Parathyroid adenoma (tissue), 2 donors: ENCODE results near the gene PKN2.

ENCODE experiments used
- H2AFZ ChIP-seq: fragments of 300-600 bp; sonication (generic); one replicate; pipeline ENCODE4 v1.7.0; 2017; ENCODE audit warnings: antibody characterized with exemption, mild to moderate bottlenecking
- H3K27ac ChIP-seq: fragments of 300-600 bp; sonication (generic); one replicate; pipeline ENCODE4 v1.7.0; 2017
- H3K27me3 ChIP-seq: fragments of 300-600 bp; sonication (generic); one replicate; pipeline ENCODE4 v1.7.0; 2017; ENCODE audit warnings: low read length; ENCODE audit not compliant: control insufficient read depth, insufficient read depth
- H3K36me3 ChIP-seq: fragments of 300-600 bp; sonication (generic); one replicate; pipeline ENCODE4 v1.7.0; 2017; ENCODE audit warnings: low read length; ENCODE audit not compliant: control insufficient read depth, insufficient read depth
- H3K4me1 ChIP-seq: fragments of 300-600 bp; sonication (generic); one replicate; pipeline ENCODE4 v1.7.0; 2017; ENCODE audit warnings: control low read depth
- H3K4me2 ChIP-seq: fragments of 300-600 bp; sonication (generic); one replicate; pipeline ENCODE4 v1.7.0; 2017; ENCODE audit warnings: low read length
- H3K4me3 ChIP-seq: fragments of 300-600 bp; sonication (generic); one replicate; pipeline ENCODE4 v1.7.0; 2017; ENCODE audit warnings: low read depth, low read length
- H3K79me2 ChIP-seq: fragments of 300-600 bp; sonication (generic); one replicate; pipeline ENCODE4 v1.7.0; 2017; ENCODE audit warnings: control low read depth
- H3K9ac ChIP-seq: fragments of 300-600 bp; sonication (generic); one replicate; pipeline ENCODE4 v1.7.0; 2017; ENCODE audit warnings: mild to moderate bottlenecking
- H3K9me3 ChIP-seq: fragments of 300-600 bp; sonication (generic); one replicate; pipeline ENCODE4 v1.7.0; 2017; ENCODE audit warnings: low read length; ENCODE audit not compliant: control insufficient read depth
- TF ChIP-seq, protein P1 (sequence below): fragments of 300-600 bp; sonication (generic); IDR thresholded peaks from one replicate; pipeline ENCODE4 v1.7.0; 2017; ENCODE audit warnings: antibody characterized with exemption, mild to moderate bottlenecking
- donor health status: primary hyperparathyroidism.

The PKN2 gene

DNA sequence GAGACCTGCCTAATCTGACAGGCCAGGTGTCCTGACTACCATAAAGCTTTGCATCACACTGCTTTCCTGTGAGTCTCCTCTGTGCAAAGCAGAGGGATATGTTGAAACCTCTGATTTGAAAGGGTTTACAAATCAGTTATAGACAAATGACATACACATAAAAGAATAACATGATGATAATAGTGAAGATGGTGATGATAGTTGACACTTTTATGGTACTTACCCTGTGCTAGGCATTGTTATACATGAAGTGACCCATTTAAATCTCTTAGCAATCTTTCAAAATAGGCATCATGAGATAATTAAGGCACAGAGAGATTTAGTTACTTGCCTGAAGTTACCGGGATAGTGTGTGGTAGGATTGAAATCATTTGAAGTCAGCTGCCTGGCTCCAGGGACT lies 34.1 kb upstream of the PKN2 start:
- Histone ChIP-seq H3K4me2 (no peak overlapping the region), H3K36me3 (no peaks in the 10 kb centered on the region), H3K27ac (no peak overlapping the region), H3K9me3 (no peaks in the 10 kb centered on the region), H3K4me3 (no peak overlapping the region), H3K27me3 (no peaks in the 10 kb centered on the region), H3K9ac (no peak overlapping the region), H3K4me1 (no peaks in the 10 kb centered on the region), H2AFZ (no peak overlapping the region), H3K79me2 (no peaks in the 10 kb centered on the region)
- TF ChIP-seq, protein P1, sequence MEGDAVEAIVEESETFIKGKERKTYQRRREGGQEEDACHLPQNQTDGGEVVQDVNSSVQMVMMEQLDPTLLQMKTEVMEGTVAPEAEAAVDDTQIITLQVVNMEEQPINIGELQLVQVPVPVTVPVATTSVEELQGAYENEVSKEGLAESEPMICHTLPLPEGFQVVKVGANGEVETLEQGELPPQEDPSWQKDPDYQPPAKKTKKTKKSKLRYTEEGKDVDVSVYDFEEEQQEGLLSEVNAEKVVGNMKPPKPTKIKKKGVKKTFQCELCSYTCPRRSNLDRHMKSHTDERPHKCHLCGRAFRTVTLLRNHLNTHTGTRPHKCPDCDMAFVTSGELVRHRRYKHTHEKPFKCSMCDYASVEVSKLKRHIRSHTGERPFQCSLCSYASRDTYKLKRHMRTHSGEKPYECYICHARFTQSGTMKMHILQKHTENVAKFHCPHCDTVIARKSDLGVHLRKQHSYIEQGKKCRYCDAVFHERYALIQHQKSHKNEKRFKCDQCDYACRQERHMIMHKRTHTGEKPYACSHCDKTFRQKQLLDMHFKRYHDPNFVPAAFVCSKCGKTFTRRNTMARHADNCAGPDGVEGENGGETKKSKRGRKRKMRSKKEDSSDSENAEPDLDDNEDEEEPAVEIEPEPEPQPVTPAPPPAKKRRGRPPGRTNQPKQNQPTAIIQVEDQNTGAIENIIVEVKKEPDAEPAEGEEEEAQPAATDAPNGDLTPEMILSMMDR = no peak

DNA sequence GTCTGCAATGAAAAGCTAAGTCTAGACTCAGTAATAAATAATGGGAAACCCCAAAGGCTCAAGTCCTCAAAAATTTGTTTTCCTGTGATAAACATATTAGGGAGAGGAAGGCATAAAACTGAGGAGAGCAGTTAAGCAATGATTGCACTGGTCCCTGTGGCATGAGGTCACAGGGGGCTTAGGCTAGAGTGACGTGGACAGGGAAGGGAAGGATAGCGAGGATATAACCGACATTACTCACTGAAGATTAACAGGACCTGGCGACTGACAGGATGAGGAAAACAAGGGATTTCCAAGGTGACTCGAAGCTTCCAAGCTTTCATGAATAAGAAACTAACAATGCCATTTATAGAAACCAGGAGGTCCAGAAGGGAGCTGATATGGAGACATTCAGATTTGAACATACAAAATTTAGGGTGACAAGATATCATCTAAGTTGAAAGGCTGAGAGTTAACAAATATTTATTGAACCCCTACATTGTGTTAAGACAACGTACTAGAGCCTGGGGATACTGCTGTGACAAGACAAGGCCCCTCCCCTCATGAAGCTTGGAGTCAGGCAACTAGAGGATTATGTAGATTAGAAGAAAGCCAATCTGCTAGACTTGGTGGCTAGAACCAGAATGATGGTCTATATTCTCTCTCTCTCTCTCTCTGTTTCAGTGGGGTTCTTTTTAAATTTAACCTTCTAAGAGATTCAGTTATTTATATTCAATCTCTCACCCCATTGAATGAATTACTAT lies 33.2 kb upstream of the PKN2 start:
- Histone ChIP-seq H3K36me3 (no peaks in the 10 kb centered on the region), H3K27me3 (no peaks in the 10 kb centered on the region), H3K27ac (no peak overlapping the region), H3K9ac (no peak overlapping the region), H3K9me3 (no peaks in the 10 kb centered on the region), H2AFZ (no peak overlapping the region), H3K4me3 (no peak overlapping the region), H3K4me2 (no peak overlapping the region), H3K79me2 (no peaks in the 10 kb centered on the region), H3K4me1 (no peaks in the 10 kb centered on the region)
- TF ChIP-seq, protein P1 = no peak

DNA sequence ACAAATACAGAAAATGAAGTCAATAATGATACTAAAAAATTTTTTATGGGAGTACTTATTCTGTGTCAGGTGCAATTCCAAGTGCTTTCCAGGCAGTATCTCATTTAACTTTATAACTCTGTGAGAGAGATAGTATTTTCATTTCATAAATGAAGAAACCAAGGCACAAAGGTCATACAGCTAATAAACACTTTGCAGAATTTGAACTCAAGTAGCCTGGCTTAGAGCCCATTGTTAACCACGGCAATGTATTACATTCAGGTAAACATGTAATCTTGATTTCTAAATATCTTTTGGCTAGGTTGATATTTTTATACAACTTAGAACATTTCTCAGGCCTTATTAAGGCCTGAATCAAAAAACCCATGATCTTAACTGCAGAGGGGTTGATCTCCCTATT lies 28.9 kb upstream of the PKN2 start:
- H3K27me3 ChIP-seq = no peaks in the 10 kb centered on the region
- H3K79me2 ChIP-seq = no peaks in the 10 kb centered on the region
- no peaks in the 10 kb centered on the region for H3K36me3 ChIP-seq
- TF ChIP-seq, protein P1 = no peak
- H3K27ac ChIP-seq = no peak overlapping the region
- H3K9me3 ChIP-seq = no peaks in the 10 kb centered on the region
- H3K9ac ChIP-seq = no peak overlapping the region
- no peak overlapping the region for H3K4me3 ChIP-seq
- no peak overlapping the region for H2AFZ ChIP-seq
- no peaks in the 10 kb centered on the region for H3K4me1 ChIP-seq
- H3K4me2 ChIP-seq = no peak overlapping the region

DNA sequence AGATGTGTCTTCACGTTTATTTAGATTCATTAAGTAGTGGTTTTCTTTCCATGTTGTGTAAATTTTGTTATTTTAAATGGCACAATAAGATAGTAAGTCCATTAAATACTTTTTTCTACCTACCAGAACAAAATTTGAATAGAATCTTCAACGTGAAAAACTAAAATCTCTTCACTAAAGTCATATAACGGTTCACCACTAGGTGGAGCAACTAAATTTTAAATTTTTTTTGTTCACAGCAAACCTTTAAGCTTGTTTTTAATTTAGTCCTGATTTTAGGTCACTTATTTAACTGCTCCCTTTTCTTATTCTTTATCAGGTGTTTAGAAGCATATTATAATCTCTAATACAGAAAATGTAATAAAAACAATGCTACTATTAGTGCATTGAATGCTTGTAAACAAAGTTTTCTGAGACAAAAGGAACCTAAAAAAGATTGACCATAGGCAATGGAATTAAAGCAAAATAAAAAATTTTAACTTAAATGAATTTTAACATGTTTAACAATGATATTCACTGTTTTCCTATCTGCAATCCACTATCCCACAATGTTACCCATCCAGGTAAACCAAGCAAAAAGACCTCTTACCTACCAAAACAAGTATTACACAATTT lies 28.3 kb upstream of the PKN2 start:
- TF ChIP-seq, protein P1 = peak; percentile 35
- Histone ChIP-seq H3K9ac (no peak overlapping the region), H3K4me1 (no peaks in the 10 kb centered on the region), H3K36me3 (no peaks in the 10 kb centered on the region), H3K27me3 (no peaks in the 10 kb centered on the region), H3K27ac (no peak overlapping the region), H3K4me3 (no peak overlapping the region), H3K79me2 (no peaks in the 10 kb centered on the region), H3K4me2 (no peak overlapping the region), H3K9me3 (no peaks in the 10 kb centered on the region), H2AFZ (peak overlapping the region; percentile 33)

DNA sequence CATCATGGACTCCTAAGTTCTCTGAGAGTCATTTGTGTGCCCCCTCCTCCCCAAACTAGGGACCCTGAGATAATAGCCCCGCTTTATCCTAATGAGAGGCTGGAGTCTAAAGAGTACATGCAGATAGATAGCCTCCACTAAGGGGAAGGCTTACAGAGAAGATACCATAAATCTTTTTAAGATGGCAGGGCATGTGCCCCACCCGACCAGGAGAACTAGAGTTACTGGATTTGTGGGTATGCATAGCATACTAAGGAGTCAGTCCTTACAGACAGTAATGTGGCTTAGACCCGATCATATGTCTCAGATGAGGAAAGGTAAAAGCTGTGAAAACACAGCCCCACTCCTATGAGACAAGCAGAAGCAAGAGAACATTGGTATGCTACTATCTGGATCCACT lies 25.7 kb upstream of the PKN2 start:
- Histone ChIP-seq H2AFZ (no peak overlapping the region), H3K27ac (no peak overlapping the region), H3K4me3 (no peak overlapping the region), H3K27me3 (no peaks in the 10 kb centered on the region), H3K9me3 (no peaks in the 10 kb centered on the region), H3K4me1 (no peaks in the 10 kb centered on the region), H3K9ac (no peak overlapping the region), H3K4me2 (no peak overlapping the region), H3K36me3 (no peaks in the 10 kb centered on the region), H3K79me2 (no peaks in the 10 kb centered on the region)
- TF ChIP-seq, protein P1 = no peak
